ENCODE measurements around the gene PLXNB2. TPM values are rescaled to one million over a fixed set of nuclear protein-coding genes. Genes with fewer than 3 reads are reported as not detected.

Gene PLXNB2
- polyA plus RNA-seq, 3 donors, result 38.2 to 368 (median 70.5) TPM

DNA sequence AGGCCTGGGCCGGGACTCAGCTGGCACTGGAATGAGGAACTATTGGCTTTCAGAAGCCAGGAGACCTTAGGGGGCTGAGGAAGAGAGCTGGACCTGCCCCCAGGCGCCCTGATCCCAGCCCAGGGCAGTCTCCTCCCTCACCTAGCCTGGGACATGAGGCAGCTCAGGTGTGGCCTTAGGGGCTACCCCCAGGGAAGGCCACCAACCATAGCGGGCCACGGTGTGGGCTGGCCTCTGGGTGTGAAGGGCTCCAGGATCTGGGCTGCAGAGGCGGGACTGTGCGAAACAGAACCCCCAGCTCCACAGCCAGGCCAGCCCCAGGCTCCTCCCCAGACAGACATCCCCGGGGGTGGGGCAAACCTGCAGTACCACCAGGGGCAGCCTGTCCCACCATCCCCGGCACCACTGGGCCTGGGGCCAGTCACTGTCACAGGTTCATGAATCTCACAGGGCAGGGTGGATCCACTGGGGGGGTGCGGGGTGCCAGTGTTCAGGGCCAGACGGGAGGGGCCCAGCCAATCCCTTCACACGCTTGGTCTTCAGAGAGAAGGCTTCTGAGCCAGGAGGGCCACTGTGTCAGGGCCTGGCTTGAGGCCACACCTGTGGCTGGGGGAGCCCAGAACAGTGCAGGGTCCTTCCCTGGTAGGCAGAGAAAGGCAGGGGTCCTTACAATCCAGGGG is 3.5 kb downstream of the PLXNB2 start:
- Mint-ChIP-seq H3K4me1 (peaks cover 52% of the 10 kb centered on the region), H3K27ac (peak overlapping the region; percentile 99 to 100 (median 100)), H3K4me3 (peak overlapping the region; percentile 96), H3K9me3 (peaks cover 0 to 2% (median 0%) of the 10 kb centered on the region in 7 donors), H3K27me3 (ENCODE audit: low read depth in 3 of 3) (peaks cover 0 to 2% (median 1%) of the 10 kb centered on the region in 3 donors), H3K36me3 (peaks cover 8 to 23% of the 10 kb centered on the region in 2 donors)
- peak; percentile 84 to 96 (median 92) for DNase-seq
- Histone ChIP-seq H3K9ac (ENCODE audit: insufficient read depth, low read length, poor library complexity, severe bottlenecking) (peak overlapping the region; percentile 94), H3K79me2 (ENCODE audit: insufficient read depth, low read length) (peaks cover 81% of the 10 kb centered on the region), H3K4me2 (replicated peaks; ENCODE audit: extremely low read depth, low read length, poor library complexity, severe bottlenecking) (peak overlapping the region; percentile 93), H2AFZ (ENCODE audit: insufficient read depth, low read depth, low read length, poor library complexity, severe bottlenecking) (no peak overlapping the region), H3K4me1 (ENCODE audit: control insufficient read depth in 1 of 2, insufficient read depth in 2 of 2, low read length in 2 of 2) (peaks cover 68 to 78% of the 10 kb centered on the region in 2 donors), H3K9me3 (replicated peaks in 1 of 2; ENCODE audit: control insufficient read depth in 1 of 2, insufficient read depth in 1 of 2, low read length in 2 of 2) (no peaks in the 10 kb centered on the region), H3K27ac (ENCODE audit: low read depth in 1 of 2, low read length in 2 of 2) (peak overlapping the region; percentile 97 to 100), H3K27me3 (ENCODE audit: control insufficient read depth in 2 of 2, insufficient read depth in 2 of 2, low read length in 2 of 2) (no peaks in the 10 kb centered on the region), H3K36me3 (replicated peaks in 1 of 2; ENCODE audit: control insufficient read depth in 1 of 2, insufficient read depth in 2 of 2, low read length in 2 of 2) (peaks cover 7 to 14% of the 10 kb centered on the region in 2 donors), H4K20me1 (ENCODE audit: insufficient read depth, low read length) (peaks cover 78% of the 10 kb centered on the region), H3K4me3 (replicated peaks in 1 of 3; ENCODE audit: low read depth in 2 of 3, low read length in 3 of 3) (peak overlapping the region; percentile 20 to 100 (median 43))
- 0% methylated on average over 10 of the region's 11 CpGs for WGBS (ENCODE audit: insufficient coverage)
- TF ChIP-seq, protein P1, sequence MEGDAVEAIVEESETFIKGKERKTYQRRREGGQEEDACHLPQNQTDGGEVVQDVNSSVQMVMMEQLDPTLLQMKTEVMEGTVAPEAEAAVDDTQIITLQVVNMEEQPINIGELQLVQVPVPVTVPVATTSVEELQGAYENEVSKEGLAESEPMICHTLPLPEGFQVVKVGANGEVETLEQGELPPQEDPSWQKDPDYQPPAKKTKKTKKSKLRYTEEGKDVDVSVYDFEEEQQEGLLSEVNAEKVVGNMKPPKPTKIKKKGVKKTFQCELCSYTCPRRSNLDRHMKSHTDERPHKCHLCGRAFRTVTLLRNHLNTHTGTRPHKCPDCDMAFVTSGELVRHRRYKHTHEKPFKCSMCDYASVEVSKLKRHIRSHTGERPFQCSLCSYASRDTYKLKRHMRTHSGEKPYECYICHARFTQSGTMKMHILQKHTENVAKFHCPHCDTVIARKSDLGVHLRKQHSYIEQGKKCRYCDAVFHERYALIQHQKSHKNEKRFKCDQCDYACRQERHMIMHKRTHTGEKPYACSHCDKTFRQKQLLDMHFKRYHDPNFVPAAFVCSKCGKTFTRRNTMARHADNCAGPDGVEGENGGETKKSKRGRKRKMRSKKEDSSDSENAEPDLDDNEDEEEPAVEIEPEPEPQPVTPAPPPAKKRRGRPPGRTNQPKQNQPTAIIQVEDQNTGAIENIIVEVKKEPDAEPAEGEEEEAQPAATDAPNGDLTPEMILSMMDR (IDR thresholded peaks at IDR 0.05), result no peak
- intact Hi-C loops (cut with micrococcal nuclease), result loop anchor here (1.0 to 10.0 kb wide), 4 partner anchors 13 to 339 kb away; partner anchors contain the start of genes DENND6B (in 1 of the 2), PIM3 (in 1 of the 2) and TYMP (in 1 of the 2)

DNA sequence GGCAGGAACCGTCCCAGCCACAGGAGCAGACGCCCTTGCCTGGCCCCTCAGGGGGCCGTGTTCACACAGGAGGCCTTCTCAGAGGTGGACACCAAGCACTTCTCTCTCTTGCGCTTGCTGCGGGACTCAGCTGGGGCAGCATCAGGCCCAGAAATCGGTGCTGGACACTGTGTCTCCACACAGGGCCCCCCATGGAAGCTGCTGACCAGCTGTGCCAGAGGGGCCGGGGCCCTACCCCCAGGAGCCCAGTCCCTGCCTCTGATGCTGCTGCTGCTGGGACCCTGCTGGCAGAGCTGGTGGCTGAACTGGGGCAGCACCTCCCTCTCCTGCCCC is 4.0 kb downstream of the PLXNB2 start:
- H3K27ac Mint-ChIP-seq, result peak overlapping the region; percentile 99 to 100 (median 100)
- H3K4me2 ChIP-seq (replicated peaks; ENCODE audit: extremely low read depth, low read length, poor library complexity, severe bottlenecking), result peak overlapping the region; percentile 93
- peaks cover 0 to 1% (median 0%) of the 10 kb centered on the region in 3 donors for H3K27me3 Mint-ChIP-seq (ENCODE audit: low read depth in 3 of 3)
- H3K79me2 ChIP-seq (ENCODE audit: insufficient read depth, low read length), result peaks cover 86% of the 10 kb centered on the region
- peaks cover 52% of the 10 kb centered on the region for H3K4me1 Mint-ChIP-seq
- peaks cover 0 to 2% (median 0%) of the 10 kb centered on the region in 7 donors for H3K9me3 Mint-ChIP-seq
- TF ChIP-seq, protein P1 (IDR thresholded peaks at IDR 0.05), result no peak
- H3K4me1 ChIP-seq (ENCODE audit: control insufficient read depth in 1 of 2, insufficient read depth in 2 of 2, low read length in 2 of 2), result peaks cover 67 to 78% of the 10 kb centered on the region in 2 donors
- DNase-seq, result no peak
- 29% methylated on average over 7 of the region's 7 CpGs for WGBS (ENCODE audit: insufficient coverage)
- H3K36me3 ChIP-seq (replicated peaks in 1 of 2; ENCODE audit: control insufficient read depth in 1 of 2, insufficient read depth in 2 of 2, low read length in 2 of 2), result peaks cover 7 to 16% of the 10 kb centered on the region in 2 donors
- peak overlapping the region; percentile 97 to 100 for H3K27ac ChIP-seq (ENCODE audit: low read depth in 1 of 2, low read length in 2 of 2)
- peak overlapping the region; percentile 20 to 100 (median 43) for H3K4me3 ChIP-seq (replicated peaks in 1 of 3; ENCODE audit: low read depth in 2 of 3, low read length in 3 of 3)
- H3K4me3 Mint-ChIP-seq, result peak overlapping the region; percentile 96
- H3K36me3 Mint-ChIP-seq, result peaks cover 8 to 23% of the 10 kb centered on the region in 2 donors
- no peak overlapping the region for H2AFZ ChIP-seq (ENCODE audit: insufficient read depth, low read depth, low read length, poor library complexity, severe bottlenecking)
- peak overlapping the region; percentile 94 for H3K9ac ChIP-seq (ENCODE audit: insufficient read depth, low read length, poor library complexity, severe bottlenecking)
- no peaks in the 10 kb centered on the region for H3K9me3 ChIP-seq (replicated peaks in 1 of 2; ENCODE audit: control insufficient read depth in 1 of 2, insufficient read depth in 1 of 2, low read length in 2 of 2)
- H4K20me1 ChIP-seq (ENCODE audit: insufficient read depth, low read length), result peaks cover 83% of the 10 kb centered on the region
- intact Hi-C loops (cut with micrococcal nuclease), result loop anchor here (1.0 to 10.0 kb wide), 4 partner anchors 13 to 339 kb away; partner anchors contain the start of genes DENND6B (in 1 of the 2), PIM3 (in 1 of the 2) and TYMP (in 1 of the 2)
- no peaks in the 10 kb centered on the region for H3K27me3 ChIP-seq (ENCODE audit: control insufficient read depth in 2 of 2, insufficient read depth in 2 of 2, low read length in 2 of 2)
